ENCODE results near the gene RAB40C. TPM values are rescaled to one million over a fixed set of nuclear protein-coding genes. Genes with fewer than 3 reads are reported as not detected.

The RAB40C gene
- total and polyA plus RNA-seq, 12 donors, result 9.1 to 32.0 (median 12.3) TPM

DNA sequence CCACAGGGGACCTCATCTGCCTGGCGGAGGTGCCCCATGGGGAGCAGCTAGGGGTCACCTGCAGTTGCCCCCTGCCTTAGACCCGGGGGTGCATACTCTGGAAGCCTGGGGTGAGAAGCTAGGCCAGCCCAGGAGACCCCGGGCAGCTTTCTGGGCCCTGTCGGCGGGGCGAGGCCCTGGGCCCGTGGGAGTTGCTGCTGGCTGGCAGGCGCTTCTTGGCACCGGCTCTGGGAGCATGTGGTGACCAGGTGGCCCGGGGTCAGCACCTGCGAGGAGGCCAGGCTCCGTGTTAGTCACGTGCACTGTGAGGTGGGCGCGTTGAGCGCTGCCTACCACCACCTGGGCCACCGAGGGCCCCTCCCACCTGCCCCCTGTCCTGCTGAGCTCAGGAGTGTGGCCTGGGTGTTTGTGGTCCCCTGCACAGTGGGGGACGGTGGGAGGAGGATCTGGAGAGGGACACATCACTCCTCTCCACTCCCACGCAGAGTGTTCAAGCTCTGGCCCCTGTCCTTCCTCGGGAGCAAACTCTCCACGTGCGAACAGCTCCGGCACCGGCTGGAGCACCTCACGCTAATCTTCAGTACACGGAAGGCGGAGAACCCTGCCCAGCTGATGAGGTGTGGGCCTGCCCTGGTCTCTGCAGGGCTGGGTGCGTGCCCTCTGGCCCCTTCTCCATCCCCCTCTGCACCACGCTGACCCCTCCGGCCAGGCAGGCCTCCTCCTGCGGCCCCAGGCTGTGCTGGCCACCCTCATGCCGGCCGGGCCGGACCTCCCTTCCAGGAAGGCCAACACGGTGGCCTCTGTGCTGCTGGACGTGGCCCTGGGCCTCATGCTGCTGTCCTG lies 14.3 kb upstream of the RAB40C start:
- Histone ChIP-seq H3K4me3 (no peak overlapping the region), H3K9me3 (no peaks in the 10 kb centered on the region), H3K36me3 (peaks cover 0 to 43% (median 12%) of the 10 kb centered on the region in 9 donors), H3K27ac (no peak overlapping the region), H3K27me3 (no peaks in the 10 kb centered on the region), H3K4me1 (peaks cover 0 to 13% (median 3%) of the 10 kb centered on the region in 9 donors)
- intact Hi-C loops (cut with DNase I), result loop anchor here in 2 of 10 donors (5.0 kb wide), 2 partner anchors 82 to 87 kb away; no protein-coding TSS in a partner anchor
- WGBS, 2 donors, result 85 to 91% methylated on average over 36 of the region's 36 CpGs
- ATAC-seq, result no peak
- no peak for DNase-seq
- TF ChIP-seq, protein P1, sequence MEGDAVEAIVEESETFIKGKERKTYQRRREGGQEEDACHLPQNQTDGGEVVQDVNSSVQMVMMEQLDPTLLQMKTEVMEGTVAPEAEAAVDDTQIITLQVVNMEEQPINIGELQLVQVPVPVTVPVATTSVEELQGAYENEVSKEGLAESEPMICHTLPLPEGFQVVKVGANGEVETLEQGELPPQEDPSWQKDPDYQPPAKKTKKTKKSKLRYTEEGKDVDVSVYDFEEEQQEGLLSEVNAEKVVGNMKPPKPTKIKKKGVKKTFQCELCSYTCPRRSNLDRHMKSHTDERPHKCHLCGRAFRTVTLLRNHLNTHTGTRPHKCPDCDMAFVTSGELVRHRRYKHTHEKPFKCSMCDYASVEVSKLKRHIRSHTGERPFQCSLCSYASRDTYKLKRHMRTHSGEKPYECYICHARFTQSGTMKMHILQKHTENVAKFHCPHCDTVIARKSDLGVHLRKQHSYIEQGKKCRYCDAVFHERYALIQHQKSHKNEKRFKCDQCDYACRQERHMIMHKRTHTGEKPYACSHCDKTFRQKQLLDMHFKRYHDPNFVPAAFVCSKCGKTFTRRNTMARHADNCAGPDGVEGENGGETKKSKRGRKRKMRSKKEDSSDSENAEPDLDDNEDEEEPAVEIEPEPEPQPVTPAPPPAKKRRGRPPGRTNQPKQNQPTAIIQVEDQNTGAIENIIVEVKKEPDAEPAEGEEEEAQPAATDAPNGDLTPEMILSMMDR (IDR thresholded peaks at IDR 0.05), result no peak

- WGBS, 2 donors, result 81 to 82% methylated on average over 21 of the region's 21 CpGs
- intact Hi-C loops (cut with DNase I), result loop anchor here in 2 of 10 donors (5.0 kb wide), 2 partner anchors 81 to 86 kb away; no protein-coding TSS in a partner anchor
Measured at GRCh38 chr16:576197-576822, 13.6 kb upstream of the RAB40C start.

GRCh38 chr16:576823-577201 lies 13.1 kb upstream of the RAB40C start:
- peaks cover 0 to 10% (median 0%) of the 10 kb centered on the region in 9 donors for H3K4me1 ChIP-seq
- H3K9me3 ChIP-seq, result no peaks in the 10 kb centered on the region
- H3K27ac ChIP-seq, result no peak overlapping the region
- 71 to 80% methylated on average over 8 of the region's 8 CpGs for WGBS, 2 donors
- intact Hi-C loops (cut with DNase I), result loop anchor here in 2 of 10 donors (5.0 kb wide), 2 partner anchors 80 to 85 kb away; no protein-coding TSS in a partner anchor
- no peak overlapping the region for H3K4me3 ChIP-seq
- DNase-seq, result no peak
- H3K27me3 ChIP-seq, result no peaks in the 10 kb centered on the region
- no peak for ATAC-seq
- H3K36me3 ChIP-seq, result peaks cover 0 to 49% (median 12%) of the 10 kb centered on the region in 9 donors
- TF ChIP-seq, protein P1 (IDR thresholded peaks at IDR 0.05), result no peak

More at GRCh38 chr16:576197-576822, 13.6 kb upstream of the RAB40C start:
- Histone ChIP-seq H3K36me3 (peaks cover 0 to 50% (median 12%) of the 10 kb centered on the region in 9 donors), H3K9me3 (no peaks in the 10 kb centered on the region), H3K4me3 (no peak overlapping the region), H3K4me1 (peaks cover 0 to 10% (median 0%) of the 10 kb centered on the region in 9 donors), H3K27me3 (no peaks in the 10 kb centered on the region), H3K27ac (no peak overlapping the region)
- DNase-seq, result no peak
- TF ChIP-seq, protein P1 (IDR thresholded peaks at IDR 0.05), result no peak
- no peak for ATAC-seq

DNA sequence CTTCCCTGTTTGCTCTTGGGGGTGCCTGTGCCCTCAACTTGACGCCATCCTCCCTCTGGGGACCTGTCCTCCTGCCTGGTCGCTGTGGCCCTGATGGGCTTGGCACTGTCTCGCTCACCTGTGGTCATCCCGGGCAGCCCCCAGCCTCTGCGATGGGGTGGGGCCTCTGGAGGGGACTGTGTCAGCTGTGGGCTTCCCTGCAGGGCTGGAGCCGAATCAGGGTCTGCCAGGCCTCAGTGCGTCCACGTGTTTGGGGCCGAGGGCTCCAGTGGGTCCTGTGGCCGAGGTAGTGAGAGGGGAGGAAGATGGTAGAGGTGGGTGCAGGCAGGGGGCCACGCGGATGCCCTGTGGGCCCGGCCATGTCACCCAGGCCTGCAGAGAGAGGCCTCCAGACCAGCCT lies 12.1 kb upstream of the RAB40C start:
- Histone ChIP-seq H3K4me1 (peaks cover 0 to 10% (median 0%) of the 10 kb centered on the region in 9 donors), H3K9me3 (no peaks in the 10 kb centered on the region), H3K4me3 (no peak overlapping the region), H3K36me3 (peaks cover 0 to 43% (median 12%) of the 10 kb centered on the region in 9 donors), H3K27me3 (no peaks in the 10 kb centered on the region), H3K27ac (no peak overlapping the region)
- no peak for ATAC-seq
- WGBS, 2 donors, result 93 to 94% methylated on average over 13 of the region's 13 CpGs
- intact Hi-C loops (cut with DNase I), result loop anchor here in 2 of 10 donors (5.0 kb wide), 2 partner anchors 80 to 85 kb away; no protein-coding TSS in a partner anchor
- TF ChIP-seq, protein P1 (IDR thresholded peaks at IDR 0.05), result no peak
- no peak for DNase-seq
